Activated T-helper 17 cell treated with anti-CD3 and anti-CD28 coated beads, Interleukin-2, amount 50 U/mL, for 72 hours (primary cell): Measurements from ENCODE around the gene NBAS. TPM values are rescaled to one million over a fixed set of nuclear protein-coding genes. Genes with fewer than 3 reads are reported as not detected.

ENCODE experiments used
- ATAC-seq: fragments of 150-1000 bp; cut with Tn5 transposase; replicated peaks from 2 replicates; pipeline ENCODE4 v1.10.0; 2021; ENCODE audit warnings: mild to moderate bottlenecking, moderate library complexity
- H3K27ac Mint-ChIP-seq: one replicate; pipeline ENCODE4 v1.8.0; 2022; ENCODE audit warnings: mixed read lengths
- H3K27me3 Mint-ChIP-seq: one replicate; pipeline ENCODE4 v1.8.0; 2022; ENCODE audit warnings: mixed read lengths
- H3K36me3 Mint-ChIP-seq: one replicate; pipeline ENCODE4 v1.8.0; 2022; ENCODE audit warnings: low read depth, mild to moderate bottlenecking, mixed read lengths
- H3K4me1 Mint-ChIP-seq: one replicate; pipeline ENCODE4 v1.8.0; 2022; ENCODE audit warnings: mixed read lengths
- H3K4me3 Mint-ChIP-seq: one replicate; pipeline ENCODE4 v1.8.0; 2022; ENCODE audit warnings: mild to moderate bottlenecking, mixed read lengths
- H3K9me3 Mint-ChIP-seq: one replicate; pipeline ENCODE4 v1.8.0; 2022; ENCODE audit warnings: mixed read lengths
- total RNA-seq, 2 donors: library from RNA; stranded (reverse); gene quantifications; one replicate each; pipeline ENCODE4 v1.2.3, GENCODE V29; 2022

NBAS gene
- total RNA-seq, 2 donors from 2014 or later = 36.3 to 39.5 TPM

- ATAC-seq = no peak
- peaks cover 29% of the 10 kb centered on the region for H3K4me1 Mint-ChIP-seq
Measured at GRCh38 chr2:15559379-15560139, 1.6 kb downstream of the NBAS start.

GRCh38 chr2:15557887-15558311 lies 3.2 kb downstream of the NBAS start:
- Mint-ChIP-seq H3K27ac (no peak overlapping the region), H3K4me3 (no peak overlapping the region), H3K4me1 (peaks cover 28% of the 10 kb centered on the region), H3K9me3 (peaks cover 3% of the 10 kb centered on the region), H3K36me3 (peaks cover 33% of the 10 kb centered on the region), H3K27me3 (no peaks in the 10 kb centered on the region)
- ATAC-seq = no peak

More at GRCh38 chr2:15559379-15560139, 1.6 kb downstream of the NBAS start:
- peaks cover 3% of the 10 kb centered on the region for H3K9me3 Mint-ChIP-seq
- H3K36me3 Mint-ChIP-seq = peaks cover 18% of the 10 kb centered on the region
- H3K4me3 Mint-ChIP-seq = peak overlapping the region; percentile 96
- H3K27ac Mint-ChIP-seq = no peak overlapping the region
- H3K27me3 Mint-ChIP-seq = no peaks in the 10 kb centered on the region

- no peak overlapping the region for H3K4me3 Mint-ChIP-seq
- no peaks in the 10 kb centered on the region for H3K9me3 Mint-ChIP-seq
- ATAC-seq = no peak
- no peak overlapping the region for H3K27ac Mint-ChIP-seq
- no peaks in the 10 kb centered on the region for H3K27me3 Mint-ChIP-seq
- peaks cover 48% of the 10 kb centered on the region for H3K36me3 Mint-ChIP-seq
- peaks cover 15% of the 10 kb centered on the region for H3K4me1 Mint-ChIP-seq
Measured at GRCh38 chr2:15556311-15556930, 4.7 kb downstream of the NBAS start.

GRCh38 chr2:15555760-15556193 lies 5.4 kb downstream of the NBAS start:
- Mint-ChIP-seq H3K27ac (no peak overlapping the region), H3K27me3 (no peaks in the 10 kb centered on the region), H3K4me1 (peaks cover 14% of the 10 kb centered on the region), H3K9me3 (no peaks in the 10 kb centered on the region), H3K36me3 (peaks cover 54% of the 10 kb centered on the region), H3K4me3 (no peak overlapping the region)
- ATAC-seq = no peak

GRCh38 chr2:15554525-15555218 lies 6.5 kb downstream of the NBAS start:
- no peaks in the 10 kb centered on the region for H3K27me3 Mint-ChIP-seq
- peaks cover 63% of the 10 kb centered on the region for H3K36me3 Mint-ChIP-seq
- peaks cover 7% of the 10 kb centered on the region for H3K4me1 Mint-ChIP-seq
- H3K4me3 Mint-ChIP-seq = no peak overlapping the region
- no peak for ATAC-seq
- no peak overlapping the region for H3K27ac Mint-ChIP-seq
- H3K9me3 Mint-ChIP-seq = no peaks in the 10 kb centered on the region

- Mint-ChIP-seq H3K4me1 (peaks cover 6% of the 10 kb centered on the region), H3K27ac (peak overlapping the region; percentile 43), H3K9me3 (no peaks in the 10 kb centered on the region), H3K4me3 (no peak overlapping the region), H3K27me3 (no peaks in the 10 kb centered on the region), H3K36me3 (peaks cover 71% of the 10 kb centered on the region)
- ATAC-seq = no peak
Measured at GRCh38 chr2:15553951-15554350, 7.2 kb downstream of the NBAS start.

- Mint-ChIP-seq H3K27ac (peak overlapping the region; percentile 43), H3K27me3 (no peaks in the 10 kb centered on the region), H3K4me1 (peaks cover 6% of the 10 kb centered on the region), H3K36me3 (peaks cover 75% of the 10 kb centered on the region), H3K4me3 (no peak overlapping the region), H3K9me3 (no peaks in the 10 kb centered on the region)
- no peak for ATAC-seq
Measured at GRCh38 chr2:15553519-15553918, 7.6 kb downstream of the NBAS start.

GRCh38 chr2:15548974-15549373 lies 12.2 kb downstream of the NBAS start:
- Mint-ChIP-seq H3K27ac (no peak overlapping the region), H3K4me1 (no peaks in the 10 kb centered on the region), H3K4me3 (no peak overlapping the region), H3K27me3 (no peaks in the 10 kb centered on the region), H3K36me3 (peaks cover 72% of the 10 kb centered on the region), H3K9me3 (no peaks in the 10 kb centered on the region)
- no peak for ATAC-seq

- Mint-ChIP-seq H3K27me3 (no peaks in the 10 kb centered on the region), H3K27ac (no peak overlapping the region), H3K9me3 (no peaks in the 10 kb centered on the region), H3K4me1 (peaks cover 5% of the 10 kb centered on the region), H3K36me3 (peaks cover 67% of the 10 kb centered on the region), H3K4me3 (no peak overlapping the region)
- no peak for ATAC-seq
Measured at GRCh38 chr2:15547115-15547876, 13.8 kb downstream of the NBAS start.

GRCh38 chr2:15546297-15547098 lies 14.6 kb downstream of the NBAS start:
- Mint-ChIP-seq H3K27me3 (no peaks in the 10 kb centered on the region), H3K9me3 (no peaks in the 10 kb centered on the region), H3K27ac (no peak overlapping the region), H3K36me3 (peaks cover 59% of the 10 kb centered on the region), H3K4me3 (no peak overlapping the region), H3K4me1 (peaks cover 5% of the 10 kb centered on the region)
- ATAC-seq = no peak

- H3K9me3 Mint-ChIP-seq = no peaks in the 10 kb centered on the region
- ATAC-seq = no peak
- H3K27ac Mint-ChIP-seq = no peak overlapping the region
- peaks cover 14% of the 10 kb centered on the region for H3K4me1 Mint-ChIP-seq
- no peaks in the 10 kb centered on the region for H3K27me3 Mint-ChIP-seq
- peaks cover 60% of the 10 kb centered on the region for H3K36me3 Mint-ChIP-seq
- no peak overlapping the region for H3K4me3 Mint-ChIP-seq
Measured at GRCh38 chr2:15544227-15544626, 16.9 kb downstream of the NBAS start.

- Mint-ChIP-seq H3K36me3 (peaks cover 59% of the 10 kb centered on the region), H3K27ac (no peak overlapping the region), H3K9me3 (no peaks in the 10 kb centered on the region), H3K4me3 (no peak overlapping the region), H3K27me3 (no peaks in the 10 kb centered on the region), H3K4me1 (peaks cover 14% of the 10 kb centered on the region)
- ATAC-seq = no peak
Measured at GRCh38 chr2:15543541-15543940, 17.6 kb downstream of the NBAS start.

- H3K4me3 Mint-ChIP-seq = no peak overlapping the region
- no peak overlapping the region for H3K27ac Mint-ChIP-seq
- H3K27me3 Mint-ChIP-seq = no peaks in the 10 kb centered on the region
- H3K4me1 Mint-ChIP-seq = peaks cover 14% of the 10 kb centered on the region
- no peaks in the 10 kb centered on the region for H3K9me3 Mint-ChIP-seq
- H3K36me3 Mint-ChIP-seq = peaks cover 59% of the 10 kb centered on the region
- no peak for ATAC-seq
Measured at GRCh38 chr2:15543053-15543452, 18.1 kb downstream of the NBAS start.
